Renal pelvis (tissue), 4 donors: ENCODE measurements around the gene ZNF417. TPM values are rescaled to one million over a fixed set of nuclear protein-coding genes. Genes with fewer than 3 reads are reported as not detected.
"Not testable (repeated sequence)": the region's sequence is repeated elsewhere in the genome, so short reads cannot be mapped to it uniquely, and the experiment has no call there.

Experiments used
- DNase-seq: peaks from one replicate; pipeline ENCODE4 v3.0.0-alpha.2; 2013
- polyA plus RNA-seq, 3 donors: library from polyadenylated mRNA; unstranded; fragments of 120-200 nt; gene quantifications; one replicate each; pipeline ENCODE4 v1.2.1, GENCODE V29; 2013; ENCODE audit not compliant: insufficient read length in 3 of 3

ZNF417 gene
- polyA plus RNA-seq, 3 donors = 19.9 to 41.8 (median 40.1) TPM

GRCh38 chr19:57888560-57889231, 27.7 kb downstream of the ZNF417 start, which contains the start of gene ZNF814:
TSS of gene ZNF814 (minus strand) at chr19:57889037. CDS start at chr19:57888802, 235 bp downstream.
- DNase-seq = peak; percentile 89

GRCh38 chr19:57888107-57888559, 28.3 kb downstream of the ZNF417 start:
- DNase-seq = no peak

GRCh38 chr19:57887195-57887941, 29.0 kb downstream of the ZNF417 start:
- peak; percentile 52 for DNase-seq

GRCh38 chr19:57886046-57886445, 30.3 kb downstream of the ZNF417 start:
- no peak for DNase-seq

- not testable (repeated sequence) for DNase-seq
Observed at GRCh38 chr19:57873883-57874799, 42.3 kb downstream of the ZNF417 start.

GRCh38 chr19:57872450-57872849, 43.9 kb downstream of the ZNF417 start:
- no peak for DNase-seq

- no peak for DNase-seq
Observed at GRCh38 chr19:57870225-57870624, 46.2 kb downstream of the ZNF417 start.

- not testable (repeated sequence) for DNase-seq
Observed at GRCh38 chr19:57869655-57870054, 46.7 kb downstream of the ZNF417 start.

GRCh38 chr19:57867868-57868492, 48.4 kb downstream of the ZNF417 start:
- DNase-seq = no peak

Other genes with a start within 250 kb of the ZNF417 start
- under 1 TPM in 1 of 3 donors, not detected in 2; 0.24 TPM for gene ZSCAN4, start 247.7 kb downstream of the ZNF417 start, polyA plus RNA-seq
- 10 to 100 TPM; 12.3 to 21.4 (median 17.8) TPM for gene ZNF551, start 234.6 kb downstream of the ZNF417 start, polyA plus RNA-seq
- 10 to 100 TPM; 23.9 to 39.4 (median 37.7) TPM for gene ZNF154, start 207.4 kb downstream of the ZNF417 start, polyA plus RNA-seq
- 10 to 100 TPM; 17.3 to 27.2 (median 20.8) TPM for gene ZNF671, start 189.0 kb downstream of the ZNF417 start, polyA plus RNA-seq
- gene ZNF776, start 169.8 kb downstream of the ZNF417 start, polyA plus RNA-seq = 10 to 100 TPM; 32.9 to 45.5 (median 40.8) TPM
- 10 to 100 TPM; 17.8 to 33.8 (median 30.4) TPM for gene ZNF586, start 146.9 kb downstream of the ZNF417 start, polyA plus RNA-seq
- gene ZNF552, start 101.7 kb downstream of the ZNF417 start, polyA plus RNA-seq = 10 to 100 TPM; 13.1 to 31.5 (median 30.4) TPM
- gene ZNF587B, start 86.3 kb downstream of the ZNF417 start, polyA plus RNA-seq = 10 to 100 TPM; 12.1 to 24.3 (median 18.0) TPM
- 10 to 100 TPM; 19.4 to 51.0 (median 49.6) TPM for gene ZNF587, start 66.7 kb downstream of the ZNF417 start, polyA plus RNA-seq
- 10 to 100 TPM; 50.7 to 97.4 (median 78.8) TPM for gene ZNF814, start 27.6 kb downstream of the ZNF417 start, polyA plus RNA-seq
- 10 to 100 TPM; 20.2 to 40.1 (median 30.0) TPM for gene ZNF418, start 18.8 kb upstream of the ZNF417 start, polyA plus RNA-seq
- gene ZNF256, start 31.1 kb upstream of the ZNF417 start, polyA plus RNA-seq = 10 to 100 TPM in 2 of 3 donors, 1 to 10 TPM in 1; 9.0 to 11.2 (median 11.0) TPM
- 1 to 10 TPM in 2 of 3 donors, under 1 TPM in 1; 0.97 to 3.0 (median 2.8) TPM for gene C19orf18, start 57.9 kb upstream of the ZNF417 start, polyA plus RNA-seq
- 10 to 100 TPM; 27.9 to 32.3 (median 31.5) TPM for gene ZNF606, start 86.2 kb upstream of the ZNF417 start, polyA plus RNA-seq
- 1 to 10 TPM; 6.0 to 8.0 (median 7.8) TPM for gene ZSCAN1, start 117.4 kb upstream of the ZNF417 start, polyA plus RNA-seq
- gene ZNF135, start 142.7 kb upstream of the ZNF417 start, polyA plus RNA-seq = 10 to 100 TPM; 19.9 to 31.6 (median 29.9) TPM
- 100 to 1,000 TPM; 103 to 124 (median 107) TPM for gene ZSCAN18, start 181.6 kb upstream of the ZNF417 start, polyA plus RNA-seq
- 10 to 100 TPM; 21.9 to 23.4 (median 22.0) TPM for gene ZNF329, start 234.2 kb upstream of the ZNF417 start, polyA plus RNA-seq